ENCODE results near the gene MAN2A1.

Gene MAN2A1

GRCh38 chr5:109690975-109691574 is 1.3 kb downstream of the MAN2A1 start (continued):
- no peak for TF ChIP-seq ZSCAN4 (tag by site-specific recombination; IDR thresholded peaks at IDR 0.05)
- TF ChIP-seq ZNF610 (tag by site-specific recombination; IDR thresholded peaks at IDR 0.05; ENCODE audit: borderline replicate concordance) = 0 out of 2 replicates have a peak, but pooled peaks have one; percentile 44
- no peak for TF ChIP-seq ZNF549 (tag by site-specific recombination; IDR thresholded peaks at IDR 0.05)
- 0 out of 2 replicates have a peak, but pooled peaks have one; percentile 18 for TF ChIP-seq ZXDB (tag by site-specific recombination; IDR thresholded peaks at IDR 0.05)
- TF ChIP-seq ZNF518A (tag by site-specific recombination; conservative IDR thresholded peaks at IDR 0.05; ENCODE audit: low read depth) = no peak
- no peak for TF ChIP-seq ZNF311 (tag by site-specific recombination; IDR thresholded peaks at IDR 0.05; ENCODE audit: borderline replicate concordance)
- no peak for TF ChIP-seq ZNF23 (tag by site-specific recombination; IDR thresholded peaks at IDR 0.05; ENCODE audit: borderline replicate concordance)
- no peak for TF ChIP-seq ZNF26 (tag by site-specific recombination; IDR thresholded peaks at IDR 0.05)
- peak; percentile 77 for TF ChIP-seq ZBTB21 (tag by site-specific recombination; IDR thresholded peaks at IDR 0.05)
- no peak; the same call in none of the 2 replicates for TF ChIP-seq GLIS1 (tag by site-specific recombination; IDR thresholded peaks at IDR 0.05)
- no peak for TF ChIP-seq ZNF354C (tag by site-specific recombination; IDR thresholded peaks at IDR 0.05; ENCODE audit: borderline replicate concordance, low read depth)
- no peak for TF ChIP-seq SALL2 (tag by site-specific recombination; IDR thresholded peaks at IDR 0.05; ENCODE audit: borderline replicate concordance)
- no peak for TF ChIP-seq ZNF670 (tag by site-specific recombination; IDR thresholded peaks at IDR 0.05; ENCODE audit: low read depth)
- TF ChIP-seq ZBTB1 (tag by site-specific recombination; IDR thresholded peaks at IDR 0.05) = no peak
- no peak for TF ChIP-seq ZBTB20 (tag by site-specific recombination; IDR thresholded peaks at IDR 0.05)
- no peak for TF ChIP-seq PRDM4 (tag by site-specific recombination; IDR thresholded peaks at IDR 0.05)
- peak; percentile 14; the same call in 1 of the 2 replicates for TF ChIP-seq RBAK (tag by site-specific recombination; IDR thresholded peaks at IDR 0.05)
- no peak for TF ChIP-seq ZNF571 (tag by site-specific recombination; IDR thresholded peaks at IDR 0.05)
- no peak for TF ChIP-seq ZNF146 (tag by site-specific recombination; IDR thresholded peaks at IDR 0.05)
- TF ChIP-seq KLF8 (tag by site-specific recombination; IDR thresholded peaks at IDR 0.05) = 0 out of 2 replicates have a peak, but pooled peaks have one; percentile 39
- TF ChIP-seq ZFHX2 (tag by site-specific recombination; conservative IDR thresholded peaks at IDR 0.05) = no peak
- no peak for TF ChIP-seq ZNF76 (tag by site-specific recombination; IDR thresholded peaks at IDR 0.05; ENCODE audit: borderline replicate concordance, low read depth)
- no peak for TF ChIP-seq KLF9 (tag by site-specific recombination; IDR thresholded peaks at IDR 0.05; ENCODE audit: low read depth)
- TF ChIP-seq ZNF404 (tag by site-specific recombination; IDR thresholded peaks at IDR 0.05) = no peak
- TF ChIP-seq SP2 (tag by site-specific recombination; IDR thresholded peaks at IDR 0.05) = no peak
- TF ChIP-seq PBX3 (CRISPR knock-in tag; IDR thresholded peaks at IDR 0.05) = no peak
- TF ChIP-seq IKZF3 (tag by site-specific recombination; IDR thresholded peaks at IDR 0.05) = no peak
- no peak for TF ChIP-seq SCRT2 (tag by site-specific recombination; IDR thresholded peaks at IDR 0.05)
- TF ChIP-seq ZNF121 (tag by site-specific recombination; IDR thresholded peaks at IDR 0.05) = no peak
